Neural progenitor cell (in vitro differentiated cells): Measurements from ENCODE around the gene ADH1B.

Experiments
- CTCF ChIP-seq: fragments of 200-600 bp; sonication (generic); IDR thresholded peaks from 2 replicates; pipeline ENCODE4 v1.5.1; 2017; ENCODE audit warnings: antibody characterized with exemption, mild to moderate bottlenecking
- EZH2 ChIP-seq: fragments of 200-600 bp; sonication (generic); IDR thresholded peaks from 2 replicates; pipeline ENCODE4 v1.6.1; 2017; ENCODE audit warnings: antibody characterized with exemption, mild to moderate bottlenecking, moderate library complexity
- EZH2phosphoT487 ChIP-seq: fragments of 200-600 bp; sonication (generic); IDR thresholded peaks from 2 replicates; pipeline ENCODE4 v1.6.1; 2017; ENCODE audit warnings: antibody characterized with exemption

GRCh38 chr4:99352602-99353537 lies 31.7 kb upstream of the ADH1B start, which contains the start of gene ADH1C:
- no peak for TF ChIP-seq CTCF
- TF ChIP-seq EZH2phosphoT487 = no peak
- no peak for TF ChIP-seq EZH2
